B cell (primary cell): Measurements from ENCODE around the gene RHOA. TPM values are rescaled to one million over a fixed set of nuclear protein-coding genes. Genes with fewer than 3 reads are reported as not detected.
A peak's percentile ranks its signal among the peaks of the same experiment; 100 is the strongest.

ENCODE experiments used
- ATAC-seq: fragments of 200-7000 bp; cut with Tn5 transposase; one replicate; pipeline ENCODE4 v1.10.0; 2021; ENCODE audit warnings: low read depth, mild to moderate bottlenecking, moderate number of reproducible peaks, moderate library complexity
- CTCF ChIA-PET: fragments of 350-600 bp; sonication (Branson Sonifier 250); formaldehyde crosslinking; loops from one replicate; lab custom pipeline; 2021; ENCODE audit warnings: antibody characterized with exemption, inconsistent platforms; lab: Charles Lee
- POLR2A ChIA-PET: fragments of 350-600 bp; sonication (Branson Sonifier 250); formaldehyde crosslinking; loops from one replicate; lab custom pipeline; 2021; ENCODE audit warnings: antibody characterized with exemption; lab: Charles Lee
- DNase-seq: peaks from one replicate; pipeline ENCODE4 v3.0.0; 2013
- H2AFZ ChIP-seq: 2 replicates; pipeline ENCODE4 v1.6.1; 2012; ENCODE audit warnings: mild to moderate bottlenecking, low read depth, low read length; ENCODE audit not compliant: insufficient read depth, poor library complexity, severe bottlenecking
- H3K27ac ChIP-seq, 2 donors: 1 replicate in 1 of 2; 2 replicates in 1 of 2; pipeline ENCODE4 v1.5.1; 2012 to 2013; ENCODE audit warnings: low read length in 2 of 2, mild to moderate bottlenecking in 2 of 2, moderate library complexity in 1 of 2
- H3K27me3 ChIP-seq, 4 experiments: fragments of 200-600 bp in 1 of 4; sonication (generic) in 1 of 4; replicated peaks in 1 of 4; 1 replicate in 2 of 4; 2 replicates in 2 of 4; pipeline versions ENCODE4 v1.6.1 to v1.7.0; 2013 to 2016; ENCODE audit warnings: low read length in 3 of 4, mild to moderate bottlenecking in 2 of 4, mixed read lengths in 1 of 4, moderate library complexity in 1 of 4; ENCODE audit not compliant: insufficient read depth in 4 of 4, control insufficient read depth in 3 of 4; ENCODE audit errors: control extremely low read depth in 1 of 4
- H3K36me3 ChIP-seq, 2 experiments: replicated peaks in 1 of 2; 1 replicate in 1 of 2; 2 replicates in 1 of 2; pipeline versions ENCODE4 v1.6.1 to v1.7.1; 2013; ENCODE audit warnings: low read length in 1 of 2; ENCODE audit not compliant: insufficient read depth in 2 of 2, control insufficient read depth in 1 of 2; ENCODE audit errors: control extremely low read depth in 1 of 2, extremely low read depth in 1 of 2
- H3K4me1 ChIP-seq, 2 donors: fragments of 200-600 bp in 1 of 2; sonication (generic) in 1 of 2; 1 replicate in 1 of 2; 2 replicates in 1 of 2; pipeline versions ENCODE4 v1.5.1 to v1.6.1; 2013 to 2017; ENCODE audit warnings: low read length in 2 of 2; ENCODE audit not compliant: control insufficient read depth in 2 of 2, insufficient read depth in 2 of 2
- H3K4me2 ChIP-seq: replicated peaks from 2 replicates; pipeline ENCODE3; 2012; ENCODE audit warnings: mild to moderate bottlenecking, low read depth, low read length; ENCODE audit not compliant: poor library complexity, severe bottlenecking
- H3K4me3 ChIP-seq, 5 experiments: fragments of 200-600 bp in 1 of 5; sonication (generic) in 1 of 5; 1 replicate in 3 of 5; 2 replicates in 2 of 5; pipeline versions ENCODE4 v1.5.1 to v1.7.0; 2011 to 2016; ENCODE audit warnings: low read length in 4 of 5, mild to moderate bottlenecking in 4 of 5, low read depth in 2 of 5, control low read depth in 1 of 5, moderate library complexity in 1 of 5; ENCODE audit not compliant: insufficient read depth in 1 of 5; ENCODE audit errors: control extremely low read depth in 1 of 5, extremely low read depth in 1 of 5
- H3K79me2 ChIP-seq: fragments of 200-600 bp; sonication (generic); one replicate; pipeline ENCODE4 v1.6.0; 2016; ENCODE audit warnings: low read length; ENCODE audit not compliant: control insufficient read depth, insufficient read depth
- H3K9ac ChIP-seq: fragments of 200-600 bp; sonication (generic); 2 replicates; pipeline ENCODE4 v1.6.1; 2017; ENCODE audit warnings: mild to moderate bottlenecking, low read length, moderate library complexity
- H3K9me3 ChIP-seq, 3 donors: one replicate each; pipeline versions ENCODE4 v1.6.1 to v1.7.1; 2013; ENCODE audit warnings: low read length in 2 of 3; ENCODE audit not compliant: control insufficient read depth in 2 of 3, insufficient read depth in 1 of 3; ENCODE audit errors: control extremely low read depth in 1 of 3
- H4K20me1 ChIP-seq: 2 replicates; pipeline ENCODE4 v1.6.0; 2012; ENCODE audit warnings: mild to moderate bottlenecking, low read length; ENCODE audit not compliant: insufficient read depth, control insufficient read depth, poor library complexity, severe bottlenecking
- H3K27ac Mint-ChIP-seq: one replicate; pipeline ENCODE4 v1.8.0; 2021; ENCODE audit warnings: mixed read lengths
- H3K27me3 Mint-ChIP-seq: one replicate; pipeline ENCODE4 v1.8.0; 2021; ENCODE audit warnings: mixed read lengths
- H3K4me1 Mint-ChIP-seq: one replicate; pipeline ENCODE4 v1.8.0; 2021; ENCODE audit warnings: mixed read lengths
- H3K4me3 Mint-ChIP-seq: one replicate; pipeline ENCODE4 v1.8.0; 2021; ENCODE audit warnings: mixed read lengths
- H3K9me3 Mint-ChIP-seq: one replicate; pipeline ENCODE4 v1.8.0; 2022; ENCODE audit warnings: mixed read lengths; ENCODE audit not compliant: insufficient read depth
- CTCF ChIP-seq: fragments of 200-600 bp; IDR thresholded peaks from one replicate; pipeline ENCODE4 v1.8.0; 2022; ENCODE audit warnings: antibody characterized with exemption, mild to moderate bottlenecking
- EZH2 ChIP-seq: IDR thresholded peaks from 2 replicates; pipeline ENCODE4 v1.6.1; 2012; ENCODE audit warnings: borderline replicate concordance, low read depth, mild to moderate bottlenecking, moderate library complexity, low read length; ENCODE audit not compliant: insufficient read depth, poor library complexity, severe bottlenecking
- WGBS: methylation state at CpG from one replicate; pipeline ENCODE4 v1.1.5; 2013; ENCODE audit warnings: missing lambda C conversion rate; ENCODE audit not compliant: insufficient coverage; 5-methylcytosine and 5-hydroxymethylcytosine counted together
- intact Hi-C: fragments of 100-400 bp; cut with micrococcal nuclease; formaldehyde crosslinking; loops from one replicate; pipeline ENCODE4 v1.10.0; 2022
- polyA plus RNA-seq: library from polyadenylated mRNA; depleted of rRNA; stranded (reverse); fragments of >200 nt; gene quantifications from 2 replicates; pipeline ENCODE4 v1.2.3, GENCODE V29; 2012
- total RNA-seq, 2 donors: library from RNA; stranded (reverse); fragments of 120-200 nt in 1 of 2; gene quantifications; 1 replicate in 1 of 2; 2 replicates in 1 of 2; pipeline versions ENCODE4 v1.2.3 to v1.2.4, GENCODE V29; 2013 to 2022

Gene RHOA
- total and polyA plus RNA-seq, 2 donors (not counting 1 experiment from before 2014, with no cell fraction given) = 244 to 298 TPM

GRCh38 chr3:49327485-49327884, 84.3 kb downstream of the RHOA start:
- CTCF ChIA-PET = interaction anchor here (1.0 to 2.6 kb wide), 2 partner anchors 25 to 122 kb away, joined by 4 to 14 read pairs; no protein-coding TSS in a partner anchor
- 92% methylated on average over 5 of the region's 7 CpGs for WGBS

GRCh38 chr3:49324768-49325167, 87.0 kb downstream of the RHOA start:
- no peak overlapping the region for H3K4me2 ChIP-seq
- Mint-ChIP-seq H3K27ac (no peak overlapping the region), H3K27me3 (no peaks in the 10 kb centered on the region), H3K9me3 (no peaks in the 10 kb centered on the region), H3K4me1 (no peaks in the 10 kb centered on the region), H3K4me3 (no peak overlapping the region)
- no peaks in the 10 kb centered on the region for H3K27me3 ChIP-seq
- H4K20me1 ChIP-seq = peaks cover 41% of the 10 kb centered on the region
- DNase-seq (no peak), ATAC-seq (no peak)
- peaks cover 76% of the 10 kb centered on the region for H3K79me2 ChIP-seq
- no peak overlapping the region for H3K9ac ChIP-seq
- ChIA-PET CTCF (interaction anchor here (2.6 kb wide), 1 partner anchor 124 kb away, joined by 14 read pairs; no protein-coding TSS in a partner anchor), POLR2A (no interaction called here)
- peaks cover 26 to 91% of the 10 kb centered on the region in 2 experiments for H3K36me3 ChIP-seq
- H3K4me3 ChIP-seq = no peak overlapping the region
- intact Hi-C loops = no loop called here
- TF ChIP-seq CTCF (no peak), EZH2 (no peak)
- no peak overlapping the region for H3K27ac ChIP-seq
- no peaks in the 10 kb centered on the region for H3K9me3 ChIP-seq
- H2AFZ ChIP-seq = no peak overlapping the region
- no peaks in the 10 kb centered on the region for H3K4me1 ChIP-seq
- 99% methylated on average over 7 of the region's 7 CpGs for WGBS

More at GRCh38 chr3:49327485-49327884, 84.3 kb downstream of the RHOA start:
- DNase-seq (no peak), ATAC-seq (no peak)
- Mint-ChIP-seq H3K4me3 (no peak overlapping the region), H3K9me3 (no peaks in the 10 kb centered on the region), H3K27me3 (no peaks in the 10 kb centered on the region), H3K27ac (no peak overlapping the region), H3K4me1 (no peaks in the 10 kb centered on the region)
- Histone ChIP-seq H3K27ac (no peak overlapping the region), H3K4me2 (no peak overlapping the region), H3K79me2 (peaks cover 87% of the 10 kb centered on the region), H3K27me3 (no peaks in the 10 kb centered on the region), H3K9me3 (no peaks in the 10 kb centered on the region), H4K20me1 (peaks cover 36% of the 10 kb centered on the region), H2AFZ (no peak overlapping the region), H3K4me3 (no peak overlapping the region), H3K36me3 (peaks cover 26 to 76% of the 10 kb centered on the region in 2 experiments), H3K9ac (no peak overlapping the region), H3K4me1 (no peaks in the 10 kb centered on the region)
- POLR2A ChIA-PET = no interaction called here
- TF ChIP-seq CTCF (peak; percentile 42), EZH2 (no peak)
- intact Hi-C loops = loop anchor here (1.0 kb wide), 1 partner anchor 122 kb away; no protein-coding TSS in a partner anchor
